Measurements from ENCODE around the gene ATP5F1E. TPM values are rescaled to one million over a fixed set of nuclear protein-coding genes. Genes with fewer than 3 reads are reported as not detected.

The ATP5F1E gene
- total and polyA plus RNA-seq, 2 of the 4 experiments (the other 2 are of a cell fraction): 3.8 to 34.5 TPM

- Histone ChIP-seq H2AK5ac (ENCODE audit: low read depth, low read length) (no peak overlapping the region), H3K79me1 (ENCODE audit: low read depth in 1 of 2, low read length in 2 of 2) (no peaks in the 10 kb centered on the region), H2BK20ac (ENCODE audit: low read depth, low read length) (no peak overlapping the region), H2AFZ (replicated peaks; ENCODE audit: low read length, poor library complexity) (no peak overlapping the region), H2BK5ac (ENCODE audit: low read depth, low read length, poor library complexity, severe bottlenecking) (no peak overlapping the region), H3K9ac (ENCODE audit: low read depth, low read length) (no peak overlapping the region), H3K4me2 (ENCODE audit: low read depth, low read length) (no peak overlapping the region), H3K4me3 (ENCODE audit: insufficient read depth, low read depth, low read length) (no peak overlapping the region), H3K18ac (ENCODE audit: low read depth, low read length) (no peak overlapping the region), H3K23ac (ENCODE audit: low read depth, low read length) (no peak overlapping the region), H3K27ac (ENCODE audit: insufficient read depth, low read length) (no peak overlapping the region), H4K8ac (ENCODE audit: low read depth in 2 of 2, low read length in 2 of 2) (no peak overlapping the region), H3K9me1 (ENCODE audit: insufficient read depth, low read length) (no peaks in the 10 kb centered on the region), H3K36me3 (ENCODE audit: control insufficient read depth, insufficient read depth, low read length) (no peaks in the 10 kb centered on the region), H3K56ac (ENCODE audit: extremely low read depth, insufficient read depth, low read length) (no peak overlapping the region), H3K4me1 (ENCODE audit: control insufficient read depth, insufficient read depth, low read length) (no peaks in the 10 kb centered on the region), H2BK15ac (ENCODE audit: low read depth, low read length) (no peak overlapping the region), H4K20me1 (ENCODE audit: insufficient read depth, low read length) (no peaks in the 10 kb centered on the region), H4K5ac (ENCODE audit: low read depth, low read length) (no peak overlapping the region), H2AK9ac (replicated peaks; ENCODE audit: low read depth, low read length, poor library complexity) (no peak overlapping the region), H3K9me3 (ENCODE audit: control insufficient read depth, insufficient read depth, low read length) (no peaks in the 10 kb centered on the region), H3K14ac (replicated peaks; ENCODE audit: low read depth, low read length) (no peak overlapping the region), H2BK120ac (ENCODE audit: low read depth, low read length) (no peak overlapping the region), H3K27me3 (ENCODE audit: control insufficient read depth, insufficient read depth, low read length) (peaks cover 19% of the 10 kb centered on the region), H4K91ac (ENCODE audit: insufficient read depth, low read depth, low read length) (no peak overlapping the region), H3K4ac (ENCODE audit: low read depth, low read length) (no peak overlapping the region)
- dilution Hi-C loops (cut with HindIII; ENCODE audit: low sequenced_read_pairs, unreplicated experiment) (no loop called here), in situ Hi-C loops (cut with MboI; ENCODE audit: low sequenced_read_pairs) (no loop called here), intact Hi-C loops (cut with micrococcal nuclease) (loop anchor here (1.0 to 5.0 kb wide), 2 partner anchors 167 to 442 kb away; no protein-coding TSS in a partner anchor)
- ChIA-PET CTCF (no interaction called here), POLR2A (ENCODE audit: unreplicated experiment) (no interaction called here)
- TF ChIP-seq SMC3 (IDR thresholded peaks at IDR 0.05; ENCODE audit: low read depth, low read length) (peak; percentile 59), RFX5 (IDR thresholded peaks at IDR 0.05; ENCODE audit: low read depth, low read length) (no peak), MAZ (IDR thresholded peaks at IDR 0.05; ENCODE audit: borderline replicate concordance, low read depth, low read length) (no peak), ELK1 (IDR thresholded peaks at IDR 0.05; ENCODE audit: borderline replicate concordance, low read depth, low read length) (no peak), CHD1 (IDR thresholded peaks at IDR 0.05; ENCODE audit: low read depth, low read length) (no peak), CEBPB (IDR thresholded peaks at IDR 0.05; ENCODE audit: low read depth, low read length) (no peak), RAD21 (IDR thresholded peaks at IDR 0.05; ENCODE audit: low read length) (peak; percentile 54), CTCF (conservative IDR thresholded peaks at IDR 0.05; ENCODE audit: low read depth, low read length) (peak; percentile 52)
- WGBS, 2 experiments (ENCODE audit: extremely low coverage in 2 of 2, insufficient read length in 1 of 2): no CpG with 5 or more reads among the region's 7 CpGs
- peak; percentile 37 for DNase-seq
- no TSS peak for BruUV-seq (replicated peaks)
- peak; percentile 60 for ATAC-seq (ENCODE audit: low read depth)
Observed at GRCh38 chr20:59055302-59055701, 23.2 kb upstream of the ATP5F1E start.
